H1 (cell line): Measurements from ENCODE around the gene AGAP1. TPM values are rescaled to one million over a fixed set of nuclear protein-coding genes. Genes with fewer than 3 reads are reported as not detected.

ENCODE experiments used
- CTCF ChIA-PET: fragments of 300-600 bp; sonication (Branson Sonifier 250); formaldehyde crosslinking; loops from one replicate; lab custom pipeline; 2021; ENCODE audit not compliant: partially characterized antibody; lab: Charles Lee
- POLR2A ChIA-PET: fragments of 300-600 bp; sonication (Branson Sonifier 250); formaldehyde crosslinking; loops from one replicate; lab custom pipeline; 2021; ENCODE audit warnings: inconsistent platforms; ENCODE audit not compliant: partially characterized antibody; lab: Charles Lee
- DNase-seq, 2 experiments: peaks; one replicate each; pipeline versions ENCODE4 v3.0.0 to v3.0.0-alpha.2; 2010 to 2022; ENCODE audit warnings: low spot score in 2 of 2, low read depth in 1 of 2, mixed read lengths in 1 of 2
- FAIRE-seq: peaks from 2 replicates; lab custom pipeline; 2011; peaks lifted over from hg19 to GRCh38; lab: Jason Lieb, UNC
- H2AFZ ChIP-seq: 2 replicates; pipeline ENCODE4 v1.8.1; 2012; ENCODE audit warnings: low read length, inconsistent platforms
- H2AK5ac ChIP-seq: 2 replicates; pipeline ENCODE4 v1.6.1; 2013; ENCODE audit warnings: low read depth, low read length
- H2BK120ac ChIP-seq: replicated peaks from 2 replicates; pipeline ENCODE3; 2013; ENCODE audit warnings: low read depth, low read length, inconsistent platforms
- H2BK12ac ChIP-seq: 2 replicates; pipeline ENCODE4 v1.6.1; 2013; ENCODE audit warnings: low read depth, low read length
- H2BK15ac ChIP-seq: 2 replicates; pipeline ENCODE4 v1.6.1; 2013; ENCODE audit warnings: low read length
- H2BK20ac ChIP-seq: 2 replicates; pipeline ENCODE4 v1.6.1; 2013; ENCODE audit warnings: low read length
- H2BK5ac ChIP-seq: 2 replicates; pipeline ENCODE4 v1.6.1; 2013; ENCODE audit warnings: low read depth, low read length
- H3K14ac ChIP-seq: 2 replicates; pipeline ENCODE4 v1.6.1; 2013; ENCODE audit warnings: inconsistent platforms; ENCODE audit not compliant: insufficient read length
- H3K18ac ChIP-seq: 2 replicates; pipeline ENCODE4 v1.6.1; 2013; ENCODE audit warnings: low read length; ENCODE audit errors: extremely low read depth
- H3K23ac ChIP-seq: 2 replicates; pipeline ENCODE4 v1.6.1; 2013; ENCODE audit warnings: inconsistent platforms; ENCODE audit not compliant: insufficient read length
- H3K23me2 ChIP-seq: 2 replicates; pipeline ENCODE4 v1.6.1; 2013; ENCODE audit warnings: low read depth, low read length
- H3K27ac ChIP-seq: 2 replicates; pipeline ENCODE4 v1.6.1; 2011; ENCODE audit warnings: low read depth, low read length, inconsistent platforms
- H3K27me3 ChIP-seq, 4 experiments: replicated peaks in 1 of 4; 1 replicate in 1 of 4; 2 replicates in 3 of 4; pipeline versions ENCODE4 v1.6.1 to v1.8.1; 2011 to 2013; ENCODE audit warnings: low read length in 3 of 4, mild to moderate bottlenecking in 3 of 4, inconsistent platforms in 2 of 4, mixed read lengths in 2 of 4, moderate library complexity in 1 of 4; ENCODE audit not compliant: control insufficient read depth in 3 of 4, insufficient read depth in 3 of 4; ENCODE audit errors: extremely low read depth in 1 of 4
- H3K36me3 ChIP-seq, 4 experiments: 2 replicates each; pipeline versions ENCODE4 v1.6.1 to v1.8.1; 2011 to 2013; ENCODE audit warnings: mild to moderate bottlenecking in 4 of 4, low read length in 3 of 4, moderate library complexity in 2 of 4, control low read depth in 1 of 4, inconsistent platforms in 1 of 4; ENCODE audit not compliant: insufficient read depth in 4 of 4, control insufficient read depth in 2 of 4
- H3K4ac ChIP-seq: replicated peaks from 2 replicates; pipeline ENCODE3; 2013; ENCODE audit warnings: low read length, low read depth, mixed read lengths, inconsistent platforms; ENCODE audit not compliant: insufficient read length
- H3K4me1 ChIP-seq, 4 experiments: replicated peaks in 1 of 4; 1 replicate in 1 of 4; 2 replicates in 3 of 4; pipeline versions ENCODE4 v1.6.1 to v1.8.1; 2011 to 2013; ENCODE audit warnings: low read length in 3 of 4, inconsistent platforms in 2 of 4, mixed read lengths in 1 of 4; ENCODE audit not compliant: insufficient read depth in 4 of 4, control insufficient read depth in 3 of 4
- H3K4me2 ChIP-seq, 2 experiments: 2 replicates each; pipeline versions ENCODE4 v1.6.1 to v1.8.1; 2011 to 2013; ENCODE audit warnings: low read depth in 2 of 2, low read length in 2 of 2, control low read depth in 1 of 2, inconsistent platforms in 1 of 2, mild to moderate bottlenecking in 1 of 2; ENCODE audit not compliant: insufficient read depth in 1 of 2
- H3K4me3 ChIP-seq, 4 experiments: fragments of 200-600, 300-600 bp in 1 of 4; sonication (generic), shearing (Covaris generic), sonication (Bioruptor Twin) in 1 of 4; 2 replicates each; pipeline versions ENCODE4 v1.5.1 to v1.8.1; 2011 to 2016; ENCODE audit warnings: low read length in 4 of 4, low read depth in 3 of 4, control low read depth in 2 of 4, inconsistent platforms in 2 of 4, mild to moderate bottlenecking in 2 of 4, mixed read lengths in 1 of 4, moderate library complexity in 1 of 4; ENCODE audit not compliant: insufficient read depth in 2 of 4; ENCODE audit errors: extremely low read depth in 1 of 4
- H3K56ac ChIP-seq: replicated peaks from 2 replicates; pipeline ENCODE3; 2013; ENCODE audit warnings: low read depth, mild to moderate bottlenecking, mixed read lengths, low read length, inconsistent platforms; ENCODE audit not compliant: insufficient read length
- H3K79me1 ChIP-seq: 2 replicates; pipeline ENCODE4 v1.6.1; 2013; ENCODE audit warnings: low read depth, low read length, control low read depth
- H3K79me2 ChIP-seq, 2 experiments: 2 replicates each; pipeline versions ENCODE4 v1.6.1 to v1.8.1; 2012 to 2013; ENCODE audit warnings: low read length in 2 of 2, mild to moderate bottlenecking in 2 of 2, inconsistent platforms in 1 of 2; ENCODE audit not compliant: insufficient read depth in 2 of 2, control insufficient read depth in 1 of 2
- H3K9ac ChIP-seq, 4 experiments: replicated peaks in 1 of 4; 1 replicate in 1 of 4; 2 replicates in 3 of 4; pipeline versions ENCODE4 v1.6.1 to v1.8.1; 2011 to 2013; ENCODE audit warnings: low read depth in 3 of 4, low read length in 3 of 4, control low read depth in 2 of 4, mild to moderate bottlenecking in 2 of 4, moderate library complexity in 2 of 4, inconsistent platforms in 1 of 4; ENCODE audit errors: extremely low read depth in 1 of 4
- H3K9me3 ChIP-seq, 2 experiments: 2 replicates each; pipeline versions ENCODE4 v1.6.1 to v1.8.1; 2012 to 2013; ENCODE audit warnings: mild to moderate bottlenecking in 2 of 2, moderate library complexity in 2 of 2, control low read depth in 1 of 2, inconsistent platforms in 1 of 2, low read depth in 1 of 2, low read length in 1 of 2, mixed read lengths in 1 of 2; ENCODE audit not compliant: insufficient read depth in 2 of 2
- H4K20me1 ChIP-seq, 2 experiments: replicated peaks in 1 of 2; 2 replicates each; pipeline versions ENCODE3 to v1.8.1; 2011 to 2013; ENCODE audit warnings: inconsistent platforms in 2 of 2, low read length in 2 of 2, mild to moderate bottlenecking in 1 of 2; ENCODE audit not compliant: insufficient read depth in 2 of 2, control insufficient read depth in 1 of 2
- H4K5ac ChIP-seq: 2 replicates; pipeline ENCODE4 v1.6.1; 2013; ENCODE audit warnings: low read length, low read depth, mixed read lengths, inconsistent platforms; ENCODE audit not compliant: insufficient read length
- H4K8ac ChIP-seq: 2 replicates; pipeline ENCODE4 v1.8.0; 2013; ENCODE audit warnings: mild to moderate bottlenecking, moderate library complexity, low read length, inconsistent platforms; ENCODE audit not compliant: insufficient read depth; ENCODE audit errors: extremely low read depth
- H4K91ac ChIP-seq: replicated peaks from 2 replicates; pipeline ENCODE3; 2013; ENCODE audit warnings: low read length, mixed read lengths, inconsistent platforms; ENCODE audit not compliant: insufficient read length
- CHD1 ChIP-seq: IDR thresholded peaks from 2 replicates; pipeline ENCODE4 v1.6.1; 2012; ENCODE audit warnings: low read depth, low read length, improper control_type of control experiment
- CTCF ChIP-seq, 3 experiments: IDR thresholded peaks; 1 replicate in 2 of 3; 2 replicates in 1 of 3; pipeline versions ENCODE4 v1.5.1 to v1.6.1; 2011; ENCODE audit warnings: low read length in 3 of 3, mild to moderate bottlenecking in 3 of 3, inconsistent platforms in 2 of 3, low read depth in 1 of 3, moderate library complexity in 1 of 3; ENCODE audit not compliant: insufficient read depth in 1 of 3; ENCODE audit errors: control extremely low read depth in 1 of 3
- EGR1 ChIP-seq: IDR thresholded peaks from 2 replicates; pipeline ENCODE4 v1.6.1; 2011; ENCODE audit warnings: low read depth, low read length, borderline replicate concordance
- GABPA ChIP-seq: IDR thresholded peaks from 2 replicates; pipeline ENCODE4 v1.6.1; 2011; ENCODE audit warnings: mild to moderate bottlenecking, low read length, moderate library complexity, borderline replicate concordance; ENCODE audit not compliant: insufficient read depth
- JUND ChIP-seq: IDR thresholded peaks from 2 replicates; pipeline ENCODE4 v1.6.1; 2011; ENCODE audit warnings: mild to moderate bottlenecking, improper control_type of control experiment, low read length
- KDM4A ChIP-seq: IDR thresholded peaks from one replicate; pipeline ENCODE4 v1.7.1; 2012; ENCODE audit warnings: low read depth, mild to moderate bottlenecking, moderate library complexity, low read length, inconsistent platforms; ENCODE audit not compliant: severe bottlenecking
- NANOG ChIP-seq: IDR thresholded peaks from 2 replicates; pipeline ENCODE4 v1.6.1; 2011; ENCODE audit warnings: low read length, low read depth, mild to moderate bottlenecking, inconsistent platforms; ENCODE audit not compliant: insufficient read depth, poor library complexity, severe bottlenecking
- RAD21 ChIP-seq, 2 experiments: IDR thresholded peaks in 1 of 2; conservative IDR thresholded peaks in 1 of 2; 2 replicates each; pipeline ENCODE4 v1.6.1; 2011; ENCODE audit warnings: low read depth in 2 of 2, low read length in 2 of 2, improper control_type of control experiment in 1 of 2, inconsistent platforms in 1 of 2, mild to moderate bottlenecking in 1 of 2, moderate library complexity in 1 of 2
- RNF2 ChIP-seq: fragments of 200-900, 300-1000 bp; sonication (generic); IDR thresholded peaks from 2 replicates; pipeline ENCODE4 v1.7.1; 2016; ENCODE audit warnings: borderline replicate concordance, low read depth, mild to moderate bottlenecking, antibody characterized with exemption, low read length; ENCODE audit not compliant: poor library complexity, severe bottlenecking; ENCODE audit errors: missing control alignments
- SRF ChIP-seq: IDR thresholded peaks from 2 replicates; pipeline ENCODE4 v1.6.1; 2011; ENCODE audit warnings: mild to moderate bottlenecking, low read depth, low read length, moderate library complexity
- WGBS, 2 experiments: shearing (Covaris generic) in 1 of 2; methylation state at CpG; one replicate each; pipeline versions ENCODE4 v1.1.6 to v1.1.7; 2013 to 2015; ENCODE audit warnings: low lambda C conversion rate in 2 of 2, mixed read lengths in 2 of 2, inconsistent platforms in 1 of 2, low coverage in 1 of 2, missing lambda C conversion rate in 1 of 2; ENCODE audit not compliant: insufficient replicate concordance in 2 of 2, insufficient coverage in 1 of 2, insufficient read length in 1 of 2; ENCODE audit errors: extremely low coverage in 1 of 2, missing lambda C conversion rate in 1 of 2; 5-methylcytosine and 5-hydroxymethylcytosine counted together
- polyA plus RNA-seq, 7 experiments: library from polyadenylated mRNA; depleted of rRNA in 3 of 7; stranded (reverse) in 5 of 7; unstranded in 2 of 7; fragments of >200 nt in 5 of 7; fragments of 200-250 nt in 2 of 7; gene quantifications; 1 replicate in 5 of 7; 2 replicates in 1 of 7; 4 replicates in 1 of 7; pipeline versions ENCODE4 v1.2.1 to v1.2.3, GENCODE V29; 2011 to 2013; ENCODE audit warnings: missing spikeins in 2 of 7, mixed read lengths in 2 of 7
- total RNA-seq: library from RNA; stranded (reverse); fragmentation: NEBNext Ultra II Directional; extraction: Animal tissue kit (Norgen Biotek cat#: 25700); gene quantifications from 2 replicates; pipeline ENCODE4 v1.2.1, GENCODE V29; 2021

The AGAP1 gene
- total and polyA plus RNA-seq, 2 of the 8 experiments (the other 6 are each of a cell fraction or from before 2014, with no cell fraction given) = 18.1 to 39.4 TPM

GRCh38 chr2:235637896-235638295, 144.1 kb downstream of the AGAP1 start:
- Histone ChIP-seq H3K79me1 (peaks cover 10% of the 10 kb centered on the region), H3K14ac (no peak overlapping the region)
- 94% methylated on average over 7 of the region's 7 CpGs; no CpG with 5 or more reads in 1 of the 2 experiments for WGBS, 2 experiments
- TF ChIP-seq EGR1 (no peak), NANOG (no peak), CTCF (IDR thresholded peaks at IDR 0.05; ENCODE audit: control extremely low read depth in 1 of 3, insufficient read depth in 1 of 3, low read depth in 1 of 3, low read length in 3 of 3) (no peak), GABPA (no peak), SRF (no peak), RNF2 (no peak), JUND (no peak), RAD21 (IDR thresholded peaks at IDR 0.05 in 1 of 2, conservative IDR thresholded peaks at IDR 0.05 in 1 of 2; ENCODE audit: low read depth in 2 of 2, low read length in 2 of 2) (no peak), CHD1 (no peak), KDM4A (no peak)

More at GRCh38 chr2:235637896-235638295, 144.1 kb downstream of the AGAP1 start:
- Histone ChIP-seq H3K23me2 (no peaks in the 10 kb centered on the region), H3K36me3 (no peaks in the 10 kb centered on the region), H4K8ac (no peak overlapping the region), H3K9me3 (no peaks in the 10 kb centered on the region), H2AFZ (no peak overlapping the region), H3K27me3 (no peaks in the 10 kb centered on the region), H3K18ac (no peak overlapping the region), H2BK15ac (no peak overlapping the region), H3K4me1 (peaks cover 5 to 17% (median 13%) of the 10 kb centered on the region in 4 experiments; a peak in 6 of 7 replicates), H4K5ac (no peak overlapping the region), H2BK12ac (no peak overlapping the region), H3K4me3 (no peak overlapping the region), H3K23ac (no peak overlapping the region), H3K9ac (no peak overlapping the region), H3K79me2 (peaks cover 0 to 46% of the 10 kb centered on the region in 2 experiments; a peak in 2 of 4 replicates), H4K20me1 (peaks cover 0 to 3% of the 10 kb centered on the region in 2 experiments), H2BK20ac (no peak overlapping the region), H3K4me2 (no peak overlapping the region; a peak in 1 of 4 replicates), H4K91ac (no peak overlapping the region), H2AK5ac (no peak overlapping the region), H3K27ac (no peak overlapping the region), H3K56ac (no peak overlapping the region), H2BK120ac (no peak overlapping the region), H2BK5ac (no peak overlapping the region), H3K4ac (no peak overlapping the region)
- DNase-seq (no peak), FAIRE-seq (no peak)
- ChIA-PET POLR2A (interaction anchor here (0.5 kb wide), 3 partner anchors 134 to 435 kb away, joined by 3 to 4 read pairs (median 3); no protein-coding TSS in a partner anchor), CTCF (interaction anchor here (1.2 to 3.9 kb wide), 15 partner anchors 8 to 116 kb away, joined by 3 to 26 read pairs (median 4); no protein-coding TSS in a partner anchor)
